Measurements from ENCODE around the gene TMC4.

Gene TMC4

DNA sequence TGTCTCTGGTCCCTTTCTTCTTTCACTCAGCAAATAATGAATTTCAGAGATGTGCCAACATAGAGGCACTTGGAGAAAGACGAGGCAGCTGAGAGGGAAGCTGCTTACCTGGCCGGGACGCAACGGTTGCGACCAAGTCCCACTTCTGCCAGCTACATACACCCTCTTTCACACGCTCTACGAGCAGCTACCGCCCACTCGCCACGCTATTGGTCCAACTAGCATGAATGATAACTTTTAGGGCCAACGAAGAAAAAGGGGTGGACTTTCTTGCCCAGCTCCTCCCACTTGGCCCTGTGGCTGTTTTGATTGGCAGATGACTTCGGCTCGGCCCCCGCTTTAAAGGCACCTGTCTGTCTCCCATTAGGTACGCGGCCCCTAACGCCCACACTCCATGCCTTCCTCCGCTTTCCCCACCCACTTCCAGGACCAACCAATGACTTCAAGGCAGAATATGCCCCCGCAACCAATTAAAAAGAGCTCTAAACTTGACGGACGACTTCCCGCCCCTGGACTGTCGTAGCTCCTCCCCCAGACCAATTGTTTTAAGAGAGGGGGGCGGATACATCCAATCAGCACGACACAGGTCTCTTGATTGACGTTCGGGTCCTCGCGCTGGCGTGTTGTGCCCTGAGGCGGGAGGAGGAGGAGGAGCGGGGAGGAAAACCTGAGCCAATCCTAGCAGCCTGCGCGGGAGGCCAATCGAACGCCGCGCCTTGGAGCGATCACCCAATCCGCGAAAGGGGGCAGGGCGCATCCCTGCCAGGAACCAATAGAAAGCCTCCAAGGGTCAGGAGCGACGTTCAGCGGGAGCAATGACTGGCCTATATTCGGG, 35.9 kb downstream of the TMC4 start:
- Mint-ChIP-seq H3K9me3 (no peaks in the 10 kb centered on the region), H3K4me1 (peaks cover 48% of the 10 kb centered on the region), H3K27ac (peak overlapping the region; percentile 92 to 98), H3K27me3 (no peaks in the 10 kb centered on the region), H3K4me3 (peak overlapping the region; percentile 89 to 97)
- ATAC-seq (peak; percentile 90), DNase-seq (peak; percentile 99 to 100)

GRCh38 chr19:54136086-54136863, 36.7 kb downstream of the TMC4 start:
- ATAC-seq (no peak), DNase-seq (no peak)
- Mint-ChIP-seq H3K4me1 (peaks cover 42% of the 10 kb centered on the region), H3K27me3 (no peaks in the 10 kb centered on the region), H3K4me3 (peak overlapping the region; percentile 89 to 97), H3K9me3 (no peaks in the 10 kb centered on the region), H3K27ac (peak overlapping the region; percentile 88 to 98)

DNA sequence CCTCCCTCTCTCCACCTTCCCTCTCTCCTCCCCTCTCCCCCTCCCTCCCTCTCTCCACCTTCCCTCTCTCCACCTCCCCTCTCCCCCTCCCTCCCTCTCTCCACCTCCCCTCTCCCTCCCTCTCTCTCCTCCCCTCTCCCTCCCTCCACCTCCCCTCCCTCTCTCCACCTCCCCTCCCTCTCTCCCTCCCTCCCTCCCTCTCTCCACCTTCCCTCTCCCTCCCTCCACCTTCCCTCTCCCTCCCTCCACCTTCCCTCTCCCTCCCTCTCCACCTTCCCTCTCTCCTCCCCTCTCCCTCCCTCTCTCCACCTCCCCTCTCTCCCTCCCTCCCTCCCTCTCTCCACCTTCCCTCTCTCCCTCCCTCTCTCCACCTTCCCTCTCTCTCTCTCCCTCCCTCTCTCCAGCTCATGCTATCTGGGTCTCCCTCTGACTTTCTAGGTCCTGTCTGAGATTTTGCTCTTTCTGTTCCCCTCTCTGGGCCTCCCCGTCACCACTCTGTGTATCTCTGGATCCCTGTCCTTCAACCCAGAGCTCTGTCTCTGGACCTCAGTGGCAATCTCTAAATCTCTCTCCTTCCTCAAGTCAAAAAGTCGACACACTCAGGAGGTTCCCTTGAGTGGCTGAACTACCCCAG, 38.9 kb downstream of the TMC4 start:
- no peak for DNase-seq
- Mint-ChIP-seq H3K9me3 (no peaks in the 10 kb centered on the region), H3K4me1 (peaks cover 23% of the 10 kb centered on the region), H3K4me3 (no peak overlapping the region), H3K27ac (peak overlapping the region in 1 of 2 donors; percentile 37), H3K27me3 (no peaks in the 10 kb centered on the region)
- ATAC-seq, result no peak

GRCh38 chr19:54133312-54133956, 39.5 kb downstream of the TMC4 start:
- Mint-ChIP-seq H3K27me3 (no peaks in the 10 kb centered on the region), H3K9me3 (no peaks in the 10 kb centered on the region), H3K4me1 (peaks cover 17% of the 10 kb centered on the region), H3K27ac (no peak overlapping the region), H3K4me3 (no peak overlapping the region)
- DNase-seq, result no peak
- no peak for ATAC-seq

DNA sequence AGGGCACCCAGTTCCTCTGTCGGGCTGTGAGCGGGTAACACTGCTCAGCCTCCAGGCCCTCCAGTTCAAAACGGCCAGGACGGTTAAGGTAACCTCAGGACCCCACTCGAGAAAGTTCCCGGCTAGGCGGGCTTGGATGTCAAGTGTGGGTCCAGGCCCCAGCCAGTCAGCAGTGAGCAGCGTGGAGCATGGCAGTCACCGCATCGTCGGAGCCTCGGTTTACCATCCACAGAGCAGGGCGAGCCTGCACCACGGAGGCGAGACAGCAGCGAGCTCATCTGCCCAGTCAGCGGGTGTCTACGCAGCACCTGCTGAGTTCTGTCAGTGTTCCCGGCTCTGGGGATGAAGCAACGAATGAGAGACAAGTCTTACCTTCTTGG, 43.4 kb downstream of the TMC4 start:
- Mint-ChIP-seq H3K4me1 (peaks cover 5% of the 10 kb centered on the region), H3K4me3 (no peak overlapping the region), H3K27ac (no peak overlapping the region), H3K27me3 (no peaks in the 10 kb centered on the region), H3K9me3 (no peaks in the 10 kb centered on the region)
- DNase-seq (no peak), ATAC-seq (no peak)

- Mint-ChIP-seq H3K27me3 (no peaks in the 10 kb centered on the region), H3K4me1 (no peaks in the 10 kb centered on the region), H3K27ac (peak overlapping the region in 1 of 2 donors; percentile 6), H3K4me3 (no peak overlapping the region), H3K9me3 (no peaks in the 10 kb centered on the region)
- ATAC-seq (peak; percentile 42), DNase-seq (no peak)
Observed at GRCh38 chr19:54128796-54129616, 44.0 kb downstream of the TMC4 start.

GRCh38 chr19:54128441-54128725, 44.6 kb downstream of the TMC4 start:
- DNase-seq (no peak), ATAC-seq (peak; percentile 14)
- H3K4me3 Mint-ChIP-seq, result no peak overlapping the region
- H3K27me3 Mint-ChIP-seq, result no peaks in the 10 kb centered on the region
- H3K9me3 Mint-ChIP-seq, result no peaks in the 10 kb centered on the region
- no peak overlapping the region for H3K27ac Mint-ChIP-seq
- H3K4me1 Mint-ChIP-seq, result no peaks in the 10 kb centered on the region

GRCh38 chr19:54127688-54128440, 45.1 kb downstream of the TMC4 start:
- ATAC-seq, result peak; percentile 8
- H3K4me3 Mint-ChIP-seq, result no peak overlapping the region
- DNase-seq, result no peak
- H3K9me3 Mint-ChIP-seq, result no peaks in the 10 kb centered on the region
- H3K4me1 Mint-ChIP-seq, result no peaks in the 10 kb centered on the region
- H3K27me3 Mint-ChIP-seq, result no peaks in the 10 kb centered on the region
- peak overlapping the region in 1 of 2 donors; percentile 76 for H3K27ac Mint-ChIP-seq

DNA sequence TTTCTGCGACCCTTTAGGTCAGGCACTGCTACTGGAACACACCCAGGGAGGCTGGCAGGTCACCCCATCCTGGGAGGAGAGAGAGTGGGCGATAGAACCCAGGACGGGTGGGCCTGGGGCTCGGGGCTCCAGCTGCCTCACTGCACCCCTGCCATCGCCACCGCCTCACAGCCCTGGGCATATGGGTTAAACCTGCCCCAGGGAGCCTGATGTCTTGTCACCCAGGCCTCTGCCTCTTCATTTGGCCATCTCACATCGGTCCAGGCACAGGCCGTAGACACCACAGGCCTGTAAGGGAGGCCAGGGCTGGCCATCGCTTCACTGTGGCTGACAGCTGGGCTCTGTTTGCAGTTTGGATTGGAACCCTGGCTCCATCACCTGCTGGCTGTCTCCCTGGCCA, 47.2 kb downstream of the TMC4 start:
- Mint-ChIP-seq H3K4me1 (no peaks in the 10 kb centered on the region), H3K9me3 (no peaks in the 10 kb centered on the region), H3K27ac (peak overlapping the region in 1 of 2 donors; percentile 95), H3K27me3 (no peaks in the 10 kb centered on the region), H3K4me3 (no peak overlapping the region)
- DNase-seq (no peak), ATAC-seq (no peak)

DNA sequence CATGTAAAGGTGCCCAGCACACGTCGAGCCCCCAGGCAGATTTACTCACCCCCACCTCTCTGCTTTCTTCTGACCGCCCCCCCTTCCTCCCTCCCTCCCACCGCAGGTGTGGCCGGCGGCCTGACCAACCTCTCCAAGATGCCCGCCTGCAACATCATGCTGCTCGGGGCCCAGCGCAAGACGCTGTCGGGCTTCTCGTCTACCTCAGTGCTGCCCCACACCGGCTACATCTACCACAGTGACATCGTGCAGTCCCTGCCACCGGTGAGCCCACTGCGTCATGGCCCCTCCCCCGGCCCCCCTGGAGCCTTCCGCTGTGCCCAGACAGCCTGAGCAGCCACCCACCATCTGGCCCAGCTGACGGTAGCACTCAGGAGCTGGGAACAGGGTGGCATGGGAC, 48.6 kb downstream of the TMC4 start:
- Mint-ChIP-seq H3K27ac (no peak overlapping the region), H3K9me3 (no peaks in the 10 kb centered on the region), H3K4me3 (no peak overlapping the region), H3K27me3 (no peaks in the 10 kb centered on the region), H3K4me1 (no peaks in the 10 kb centered on the region)
- ATAC-seq, result no peak
- DNase-seq, result no peak

DNA sequence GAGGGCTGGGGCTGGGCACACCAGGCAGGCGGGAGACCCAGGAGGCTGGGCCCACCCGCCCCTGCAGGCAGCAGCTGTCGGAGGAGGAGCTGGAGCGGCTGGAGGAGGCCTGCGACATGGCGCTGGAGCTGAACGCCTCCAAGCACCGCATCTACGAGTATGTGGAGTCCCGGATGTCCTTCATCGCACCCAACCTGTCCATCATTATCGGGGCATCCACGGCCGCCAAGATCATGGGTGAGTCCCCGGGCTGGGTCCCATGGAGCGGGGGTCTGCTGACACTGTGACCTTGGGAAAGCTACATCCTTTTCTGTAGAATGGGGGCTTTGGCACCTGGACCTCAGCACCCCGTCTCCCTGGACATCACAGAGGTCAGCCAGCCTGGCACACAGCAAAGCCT, 49.3 kb downstream of the TMC4 start:
- no peaks in the 10 kb centered on the region for H3K27me3 Mint-ChIP-seq
- no peak overlapping the region for H3K4me3 Mint-ChIP-seq
- DNase-seq, result no peak
- ATAC-seq, result no peak
- no peaks in the 10 kb centered on the region for H3K4me1 Mint-ChIP-seq
- no peak overlapping the region for H3K27ac Mint-ChIP-seq
- no peaks in the 10 kb centered on the region for H3K9me3 Mint-ChIP-seq

DNA sequence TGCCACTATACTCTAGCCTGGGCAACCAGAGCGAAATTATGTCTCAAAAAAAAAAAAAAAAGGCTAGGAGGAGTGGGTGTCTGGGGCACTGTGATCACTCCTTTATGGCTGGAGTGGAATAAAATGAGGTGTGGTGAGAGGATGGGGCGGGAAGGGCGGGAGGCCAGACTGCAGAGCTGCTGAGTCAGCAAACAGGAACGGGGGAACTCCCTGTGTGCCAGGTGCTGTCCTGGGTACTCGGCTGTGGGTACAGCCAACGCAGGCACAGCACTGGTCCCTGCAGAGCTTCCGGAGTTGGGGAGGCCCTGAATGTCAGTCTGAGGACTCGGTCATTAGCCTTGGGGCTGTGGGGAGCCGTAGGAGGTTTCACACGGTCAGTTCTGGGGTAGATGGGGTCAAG, 51.7 kb downstream of the TMC4 start:
- Mint-ChIP-seq H3K4me3 (no peak overlapping the region), H3K4me1 (peaks cover 17% of the 10 kb centered on the region), H3K27me3 (no peaks in the 10 kb centered on the region), H3K9me3 (no peaks in the 10 kb centered on the region), H3K27ac (no peak overlapping the region)
- ATAC-seq (no peak), DNase-seq (no peak)

- Mint-ChIP-seq H3K27me3 (no peaks in the 10 kb centered on the region), H3K4me3 (peak within 1 kb of the TSS; percentile 85 to 93), H3K9me3 (no peaks in the 10 kb centered on the region), H3K27ac (peak within 1 kb of the TSS; percentile 87 to 95), H3K4me1 (peaks cover 43% of the 10 kb centered on the region)
- DNase-seq, result peak; percentile 94 to 95
- peak; percentile 96 for ATAC-seq
Observed at GRCh38 chr19:54115109-54116063, 57.6 kb downstream of the TMC4 start, which contains the start of the genes PRPF31 and TFPT. TSS of gene PRPF31 (plus strand) at chr19:54115754. CDS start at chr19:54118279, 2,525 bp downstream. TSS of gene TFPT (minus strand) at chr19:54115657. CDS start at chr19:54115269, 388 bp downstream.

All from stimulated activated naive CD8-positive, alpha-beta T cell treated with anti-CD3 and anti-CD28 coated beads, Interleukin-15, amount 100 ng/mL, for 72 hours (primary cell).